Measurements from ENCODE around the gene METRNL.

The METRNL gene

DNA sequence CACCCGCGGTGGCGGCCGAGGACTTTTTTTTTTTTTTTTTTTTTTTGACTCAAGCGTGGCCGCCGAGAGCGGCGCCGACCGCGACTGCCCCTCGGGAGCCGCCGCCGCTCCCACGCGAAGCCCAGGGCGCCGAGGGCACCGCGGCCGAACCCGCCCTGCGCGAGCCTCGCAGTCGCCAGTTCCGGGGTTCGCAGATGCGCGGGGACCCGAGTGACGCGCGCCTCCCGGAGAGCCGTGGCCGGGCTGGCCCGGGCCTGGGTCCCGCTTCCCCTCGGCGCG lies 1.1 kb downstream of the METRNL start:
- no peak for DNase-seq (ENCODE audit: low spot score)

DNA sequence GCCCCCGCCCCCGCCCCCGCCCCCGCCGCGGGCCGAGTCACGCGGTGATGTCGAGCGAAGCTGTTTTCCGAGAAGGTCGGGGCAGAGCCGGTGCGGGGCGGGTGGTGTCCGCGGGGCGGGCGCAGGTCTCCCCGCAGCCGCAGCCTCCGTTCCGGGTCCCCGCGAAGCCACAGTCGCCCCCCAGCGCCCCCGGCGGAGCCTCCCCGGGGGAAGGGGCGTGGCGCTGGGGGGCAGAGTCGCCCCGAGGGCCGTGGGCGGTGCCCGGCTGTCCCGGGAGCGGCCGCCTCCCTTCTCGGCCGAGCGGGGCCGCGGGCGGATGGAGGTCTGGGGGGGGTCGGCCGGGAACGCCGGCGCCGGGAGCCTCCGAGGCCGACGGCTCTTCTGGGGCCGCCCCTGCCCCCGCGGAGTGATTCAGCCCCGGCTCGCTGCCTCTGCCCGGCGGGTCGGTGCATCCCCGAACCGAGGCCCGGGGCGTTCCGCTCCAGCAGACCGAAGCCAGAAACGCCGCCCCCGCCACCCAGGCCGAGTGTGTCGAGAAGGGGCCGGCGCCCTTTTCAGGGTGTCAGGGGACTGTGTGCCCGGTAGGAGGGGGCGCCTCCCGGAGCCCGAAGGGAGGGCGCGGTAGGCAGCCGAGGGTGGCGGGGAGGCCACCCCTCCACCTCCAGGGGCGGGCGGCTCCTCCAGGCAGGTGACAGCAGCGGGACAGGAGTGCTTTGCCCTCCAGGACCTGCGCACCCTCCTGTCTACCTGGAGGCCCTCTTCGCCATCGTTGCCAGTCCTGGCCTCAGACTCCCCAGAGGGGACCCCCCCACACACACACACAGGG lies 1.7 kb downstream of the METRNL start:
- DNase-seq (ENCODE audit: low spot score) = no peak

DNA sequence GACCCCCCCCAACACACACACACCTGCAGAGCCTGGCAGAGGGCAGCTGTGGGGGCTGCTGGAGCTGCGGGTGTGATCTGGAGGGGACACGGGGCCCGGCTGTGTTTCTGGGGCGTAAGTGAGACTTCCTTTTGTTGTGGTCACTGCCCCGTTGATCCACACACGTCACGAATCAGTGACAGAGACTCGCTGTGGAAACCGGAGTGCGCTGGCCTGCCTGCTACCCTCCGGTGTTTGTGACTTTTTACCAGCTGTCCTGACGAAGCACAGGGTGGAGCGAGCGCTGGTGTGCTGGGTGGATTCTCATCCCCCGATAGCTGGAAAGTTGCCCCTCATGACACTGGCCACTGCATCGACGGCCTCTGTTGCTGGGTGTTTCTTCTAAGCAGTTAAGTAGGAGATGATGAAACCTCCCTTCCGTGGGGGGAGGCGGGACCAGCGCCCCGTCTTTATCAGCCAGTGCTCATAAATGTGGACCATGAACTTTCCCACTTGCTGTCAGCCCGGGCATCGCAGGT lies 2.3 kb downstream of the METRNL start:
- no peak for DNase-seq (ENCODE audit: low spot score)

DNA sequence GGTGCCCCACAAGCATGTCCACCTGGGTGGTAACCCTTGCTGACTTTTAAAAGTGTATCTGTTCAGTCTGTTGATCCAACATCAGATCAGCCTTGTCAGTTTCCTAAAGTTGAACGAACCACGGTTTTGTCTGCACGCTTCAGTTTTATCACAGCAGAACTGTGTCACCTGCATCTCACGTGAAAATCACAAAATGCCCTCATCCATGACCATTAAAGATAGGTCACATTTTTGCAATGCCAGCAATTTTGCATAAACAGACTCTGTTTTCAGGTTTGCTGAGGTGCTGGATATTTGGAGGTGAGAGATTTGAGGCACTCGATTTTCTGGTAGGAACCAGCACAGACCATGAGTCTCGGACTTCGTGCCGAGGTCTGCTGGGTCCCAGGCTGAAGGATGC lies 3.0 kb downstream of the METRNL start:
- no peak for DNase-seq (ENCODE audit: low spot score)

DNA sequence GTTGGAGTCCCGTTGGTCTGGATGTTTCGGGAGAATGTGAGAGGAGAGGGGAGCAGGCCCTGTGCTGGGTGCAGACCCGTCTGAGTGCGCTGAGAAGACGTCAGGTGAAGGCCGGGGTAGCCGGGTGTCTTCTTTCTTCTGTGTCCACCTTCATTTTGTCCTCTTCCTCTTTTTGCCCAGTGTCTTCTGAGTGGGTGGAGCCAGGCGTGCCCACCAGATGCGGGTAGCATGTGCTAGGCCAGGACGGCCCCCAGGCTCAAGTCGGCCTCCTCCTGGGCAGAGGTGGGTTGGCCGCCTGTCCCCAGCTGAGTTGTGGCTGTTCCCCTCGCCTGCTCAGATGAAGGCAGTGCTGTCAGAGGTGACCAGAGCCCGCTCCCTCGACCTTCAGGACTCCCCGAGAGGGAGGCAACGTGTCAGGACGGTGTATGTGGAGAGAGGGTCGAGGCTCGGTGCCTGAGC lies 3.5 kb downstream of the METRNL start:
- DNase-seq (ENCODE audit: low spot score) = no peak

DNA sequence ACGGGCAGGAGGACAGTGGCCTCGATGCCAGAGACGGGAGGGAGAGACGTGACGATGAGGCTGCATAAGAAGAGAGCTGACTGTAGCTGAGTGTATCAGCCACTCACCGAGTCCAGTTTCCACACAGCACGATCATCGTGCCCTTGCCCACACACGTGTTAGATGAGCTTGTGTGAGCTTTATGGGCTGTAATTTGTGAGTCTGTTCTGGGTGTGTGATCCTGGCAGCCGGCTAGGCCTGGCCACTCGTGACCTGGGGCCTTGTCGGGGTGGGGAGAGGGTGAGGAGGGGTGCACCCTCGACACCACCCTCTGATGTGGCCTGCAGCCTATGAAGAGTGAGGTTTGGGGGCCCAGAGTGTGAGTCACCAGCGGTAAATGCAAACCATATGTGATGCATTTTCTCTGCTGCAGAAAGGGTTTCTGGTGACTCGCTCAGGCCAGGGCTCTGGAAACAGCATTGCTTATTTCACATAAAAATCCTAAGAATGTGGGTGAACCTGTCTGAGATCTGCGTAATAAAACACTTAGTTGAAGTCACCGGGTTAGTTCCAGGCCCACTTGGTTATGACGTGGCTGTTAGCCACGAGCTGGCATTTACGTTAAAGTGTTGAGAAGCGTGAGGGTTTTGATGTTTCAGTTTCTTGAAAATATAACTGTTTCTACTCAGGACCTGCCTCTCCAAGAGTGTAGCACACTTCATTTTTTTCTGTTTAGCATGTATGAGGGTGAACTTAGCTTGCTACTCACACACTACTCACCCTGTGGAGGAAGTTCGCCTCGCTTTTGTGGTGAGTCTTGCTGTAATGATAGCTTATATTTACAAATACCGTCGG lies 4.2 kb downstream of the METRNL start:
- DNase-seq (ENCODE audit: low spot score) = no peak

DNA sequence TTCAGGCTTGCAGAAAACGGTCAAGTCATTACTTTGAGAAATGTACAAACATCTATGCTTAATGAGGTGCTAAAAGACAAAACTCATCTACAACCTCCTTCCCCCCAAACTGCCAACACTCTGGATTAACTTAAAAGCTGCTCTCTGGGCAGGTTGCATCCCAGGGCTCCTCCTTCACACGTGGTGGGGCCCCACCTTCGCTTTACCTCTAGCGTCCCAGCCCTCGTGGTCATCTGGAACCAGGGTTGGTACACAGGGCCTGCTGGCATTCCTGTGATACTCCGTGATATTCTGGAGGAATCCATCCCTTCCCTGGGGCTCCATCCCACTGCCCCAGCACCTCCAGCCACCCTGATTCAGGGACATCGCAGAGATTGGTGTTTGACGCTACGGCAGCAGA lies 4.8 kb downstream of the METRNL start:
- DNase-seq (ENCODE audit: low spot score) = no peak

DNA sequence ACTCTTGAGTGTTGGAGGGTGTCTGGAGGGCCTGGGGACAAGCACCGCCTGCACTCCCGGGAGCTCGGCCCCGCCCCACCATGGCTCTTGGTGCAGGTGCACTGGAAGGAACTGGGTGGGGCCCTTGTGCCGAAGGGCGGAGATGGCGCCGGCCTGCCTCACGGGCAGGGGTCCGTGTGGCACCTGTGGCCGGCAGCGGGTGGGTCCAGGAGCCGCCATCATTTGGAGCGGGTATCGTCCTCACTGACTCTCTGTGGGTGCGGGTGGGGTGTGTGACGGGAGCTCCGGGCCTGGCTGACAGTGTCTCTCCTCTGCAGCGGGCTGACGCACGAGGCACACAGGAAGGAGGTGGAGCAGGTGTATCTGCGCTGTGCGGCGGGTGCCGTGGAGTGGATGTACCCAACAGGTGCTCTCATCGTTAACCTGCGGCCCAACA lies 5.2 kb downstream of the METRNL start:
- DNase-seq (ENCODE audit: low spot score) = no peak

DNA sequence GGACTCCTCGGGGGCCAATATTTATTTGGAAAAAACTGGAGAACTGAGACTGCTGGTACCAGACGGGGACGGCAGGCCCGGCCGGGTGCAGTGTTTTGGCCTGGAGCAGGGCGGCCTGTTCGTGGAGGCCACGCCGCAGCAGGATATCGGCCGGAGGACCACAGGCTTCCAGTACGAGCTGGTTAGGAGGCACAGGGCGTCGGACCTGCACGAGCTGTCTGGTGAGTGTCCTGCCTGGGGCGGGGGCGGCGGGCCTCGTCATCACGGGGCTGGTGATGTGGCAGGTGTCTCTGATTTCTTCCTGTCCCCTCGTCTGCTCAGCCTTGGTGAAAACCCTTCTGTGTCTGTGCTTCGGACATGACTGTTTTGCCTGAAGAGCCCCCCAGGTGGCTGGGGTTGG lies 5.7 kb downstream of the METRNL start:
- DNase-seq (ENCODE audit: low spot score) = no peak

DNA sequence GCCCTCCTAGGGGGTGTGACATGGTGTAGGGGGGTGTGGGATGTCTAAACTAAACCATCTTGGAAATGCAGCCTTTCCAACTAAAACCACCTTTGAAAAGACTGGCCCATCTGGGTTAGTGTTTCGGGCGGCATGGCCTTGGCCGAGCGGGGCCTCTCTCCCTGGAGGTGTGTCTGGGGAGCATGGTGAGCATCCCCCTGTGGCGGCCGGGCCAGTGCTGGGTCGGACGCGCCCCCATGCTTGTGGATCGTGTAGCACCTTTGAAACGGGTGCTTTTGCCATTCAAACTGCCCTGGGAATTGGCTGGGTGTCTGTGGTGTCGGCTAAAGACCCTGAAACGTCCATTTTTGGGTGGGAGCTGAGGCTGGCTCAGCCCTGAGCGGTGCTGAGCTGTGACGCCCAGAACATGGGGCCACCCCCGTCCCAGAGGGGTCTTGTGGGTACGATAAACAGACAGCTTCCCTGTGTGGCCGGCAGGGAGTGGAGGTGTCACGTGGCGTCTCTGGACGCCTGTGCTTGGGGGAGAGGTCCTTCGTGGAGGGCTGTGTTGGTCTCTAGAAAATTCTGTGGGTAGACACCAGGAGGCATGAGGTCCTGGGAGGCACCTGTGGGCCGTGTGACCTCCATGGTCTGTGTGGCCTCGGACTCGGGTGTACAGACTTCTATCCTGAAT lies 6.3 kb downstream of the METRNL start:
- no peak for DNase-seq (ENCODE audit: low spot score)

DNA sequence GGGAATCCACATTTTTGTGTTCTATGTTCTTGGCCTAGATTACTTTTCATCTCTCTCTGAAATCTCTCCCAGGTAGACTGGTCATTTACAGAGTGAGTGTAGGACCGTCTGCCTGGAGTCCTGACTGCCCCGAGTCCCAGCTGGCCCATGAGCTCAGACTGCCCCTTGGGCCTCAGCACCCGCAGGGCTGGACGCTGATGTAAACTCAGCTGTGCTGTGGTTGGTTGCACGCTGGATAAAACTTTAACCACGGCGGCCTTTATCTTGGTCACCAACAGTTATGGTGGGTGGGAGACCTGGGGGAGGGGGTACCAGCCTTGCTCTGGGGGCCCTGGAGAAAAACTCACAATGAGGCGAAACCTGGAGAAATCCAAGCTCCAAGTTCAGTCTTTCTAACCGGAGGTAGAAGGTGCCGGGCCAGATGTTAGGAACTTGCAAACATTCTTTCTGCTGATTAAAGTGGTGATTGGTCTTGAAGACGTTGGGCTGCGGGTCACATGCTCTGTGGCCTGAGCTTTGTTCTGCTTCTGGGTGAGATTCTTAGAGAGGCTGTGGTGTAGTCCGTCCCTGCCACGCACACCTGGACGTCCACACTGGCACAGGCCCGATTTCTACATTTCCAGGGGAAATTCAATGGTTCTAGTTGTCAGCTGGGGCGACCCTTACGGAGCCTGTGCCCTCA lies 6.9 kb downstream of the METRNL start:
- DNase-seq (ENCODE audit: low spot score) = no peak

DNA sequence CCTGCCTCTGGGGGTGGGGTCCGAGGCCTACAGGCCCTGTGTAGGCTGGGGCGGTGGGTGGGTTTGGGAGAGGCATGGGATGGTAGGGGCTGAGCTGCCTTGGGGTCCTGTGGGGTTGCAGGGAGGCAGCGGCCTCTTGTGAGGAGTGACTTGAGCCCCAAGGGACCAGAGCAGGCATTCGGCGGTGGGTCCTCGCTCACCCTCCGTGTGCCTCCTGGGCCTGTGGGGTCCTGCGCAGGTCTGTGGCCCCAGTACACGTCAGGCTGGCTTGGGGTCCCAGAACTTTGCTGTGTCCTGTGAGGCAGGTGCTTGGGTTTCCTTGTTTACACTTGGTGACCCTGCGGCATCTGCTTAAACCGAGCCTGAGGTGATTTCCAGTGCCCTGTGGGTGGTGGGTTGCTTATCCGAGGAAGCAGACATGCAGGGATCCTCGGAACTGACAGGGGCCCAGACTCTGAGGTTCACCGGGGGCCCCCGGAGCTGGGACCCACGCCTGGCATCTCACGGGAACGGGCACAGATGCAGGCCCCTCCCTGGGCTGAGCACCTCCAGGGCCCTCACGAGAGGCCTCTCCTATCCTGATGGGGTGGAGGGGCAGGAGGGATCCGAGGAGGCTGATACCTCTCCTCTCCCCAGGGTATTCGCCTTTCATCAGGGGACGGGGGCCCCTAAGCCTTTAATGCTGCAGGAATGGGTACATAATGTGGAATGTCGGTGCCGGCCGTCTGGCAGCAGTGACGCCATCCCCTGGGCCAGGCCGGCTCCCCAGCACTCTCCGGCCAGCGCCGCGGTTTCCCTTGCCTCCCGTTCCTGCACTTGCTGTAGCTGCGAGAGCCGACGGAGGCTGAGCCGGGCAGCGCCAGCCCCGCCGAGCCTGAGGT lies 7.7 kb downstream of the METRNL start:
- no peak for DNase-seq (ENCODE audit: low spot score)

DNA sequence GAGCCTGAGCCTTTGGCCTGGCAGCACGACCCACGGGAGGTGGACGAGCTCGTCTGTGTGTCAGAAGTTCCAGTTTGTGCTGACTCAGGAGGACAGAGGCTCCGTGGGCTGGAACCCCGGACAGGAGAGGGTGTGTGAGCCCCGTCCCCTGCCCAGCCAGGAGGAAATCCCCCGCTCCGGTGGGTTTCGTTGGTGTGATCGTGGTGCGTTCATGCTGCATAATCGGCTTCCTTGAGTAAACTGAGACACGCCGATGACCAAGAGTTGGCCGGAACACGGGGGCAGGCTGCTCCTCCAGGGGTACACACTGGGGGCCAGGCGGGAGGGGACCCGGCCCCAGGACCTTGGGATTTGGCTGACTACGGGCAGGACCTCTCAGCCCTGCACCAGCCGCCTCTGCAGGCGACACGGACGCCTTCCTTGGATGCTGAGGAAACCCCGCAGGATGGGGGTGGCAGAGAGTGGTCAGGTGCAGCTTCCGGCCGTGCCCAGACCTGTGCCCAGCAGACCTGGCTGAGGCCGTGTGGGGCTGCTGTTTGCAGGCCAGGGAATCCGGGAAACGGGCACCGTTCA lies 8.5 kb downstream of the METRNL start:
- DNase-seq (ENCODE audit: low spot score) = no peak

DNA sequence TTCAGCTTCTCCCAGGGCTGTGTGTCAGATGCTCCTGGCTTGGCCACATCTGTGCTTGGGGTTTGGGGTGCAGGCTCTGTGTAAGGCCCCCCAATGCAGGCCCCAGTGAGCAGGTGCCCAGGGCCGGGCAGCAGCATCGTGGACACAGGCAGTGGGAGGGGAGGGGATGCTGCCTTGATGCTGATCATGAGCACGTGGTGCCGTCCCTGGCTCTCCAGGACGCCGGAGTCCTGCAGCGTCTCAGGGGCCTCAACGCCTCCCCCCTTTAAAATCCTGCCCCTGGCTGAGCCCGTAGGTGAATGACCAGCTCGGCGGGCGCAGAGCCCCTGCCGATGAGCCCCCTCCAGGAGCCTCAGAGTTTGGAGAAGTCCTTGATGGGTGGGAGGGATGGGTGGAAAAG lies 9.0 kb downstream of the METRNL start:
- no peak for DNase-seq (ENCODE audit: low spot score)

DNA sequence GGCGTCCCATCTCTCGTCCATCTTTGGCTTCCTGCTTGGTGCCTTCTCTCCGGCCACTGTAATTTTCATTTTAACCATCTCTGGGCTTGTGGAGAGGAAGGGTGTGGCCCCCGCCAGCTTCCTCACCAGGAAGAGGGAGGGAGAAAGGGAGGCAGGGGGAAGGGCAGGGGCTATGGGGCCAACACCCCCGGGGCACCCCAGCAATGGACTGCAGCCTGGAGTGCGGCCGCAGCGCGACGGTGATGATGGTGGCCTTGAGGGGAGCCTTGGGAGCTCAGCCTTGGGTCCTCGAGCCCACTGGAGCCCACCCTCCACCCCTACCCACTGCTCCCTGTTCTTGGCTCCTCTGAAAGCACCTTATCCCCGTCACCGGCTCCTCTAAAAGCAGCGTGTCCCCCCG lies 9.5 kb downstream of the METRNL start:
- no peak for DNase-seq (ENCODE audit: low spot score)

DNA sequence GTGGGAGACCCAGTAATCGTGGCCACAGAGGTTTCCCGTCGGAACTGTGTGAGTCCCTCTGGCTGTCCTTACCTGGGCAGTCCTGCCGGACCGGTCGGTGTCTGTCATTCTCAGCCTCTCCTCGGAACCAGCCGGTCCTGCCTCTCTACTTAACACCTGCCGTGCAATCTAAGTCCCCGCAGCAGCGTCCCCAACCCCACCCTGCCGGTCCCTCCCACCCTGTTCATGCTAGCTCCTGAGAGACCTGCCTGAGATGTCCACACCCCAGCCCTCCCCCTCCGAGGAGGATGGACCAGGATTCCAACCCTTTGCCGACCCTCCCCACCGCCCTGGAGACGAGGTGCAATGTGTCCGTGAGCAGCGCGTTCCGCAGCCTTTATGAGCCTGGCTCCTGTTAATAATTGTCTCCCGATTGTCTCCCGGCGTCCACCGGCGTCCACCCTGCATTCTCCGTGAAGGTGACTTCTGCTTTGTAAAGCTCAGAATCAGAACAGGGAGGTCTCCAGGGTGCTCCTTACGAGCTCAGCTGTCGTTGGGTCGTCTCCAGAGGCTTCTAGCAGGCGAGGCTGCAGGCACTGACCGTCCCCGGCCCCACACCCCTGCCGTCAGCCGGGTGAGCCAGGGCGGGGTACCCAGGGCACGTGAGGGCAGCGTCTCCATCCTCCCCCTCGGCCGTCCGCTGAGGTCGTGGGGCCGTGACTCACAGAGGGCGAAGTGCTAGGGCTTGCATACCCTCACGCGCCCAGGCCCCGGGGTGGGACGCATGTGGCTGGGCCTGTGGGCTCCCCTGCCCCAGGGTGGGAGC lies 10.1 kb downstream of the METRNL start:
- DNase-seq (ENCODE audit: low spot score) = no peak

DNA sequence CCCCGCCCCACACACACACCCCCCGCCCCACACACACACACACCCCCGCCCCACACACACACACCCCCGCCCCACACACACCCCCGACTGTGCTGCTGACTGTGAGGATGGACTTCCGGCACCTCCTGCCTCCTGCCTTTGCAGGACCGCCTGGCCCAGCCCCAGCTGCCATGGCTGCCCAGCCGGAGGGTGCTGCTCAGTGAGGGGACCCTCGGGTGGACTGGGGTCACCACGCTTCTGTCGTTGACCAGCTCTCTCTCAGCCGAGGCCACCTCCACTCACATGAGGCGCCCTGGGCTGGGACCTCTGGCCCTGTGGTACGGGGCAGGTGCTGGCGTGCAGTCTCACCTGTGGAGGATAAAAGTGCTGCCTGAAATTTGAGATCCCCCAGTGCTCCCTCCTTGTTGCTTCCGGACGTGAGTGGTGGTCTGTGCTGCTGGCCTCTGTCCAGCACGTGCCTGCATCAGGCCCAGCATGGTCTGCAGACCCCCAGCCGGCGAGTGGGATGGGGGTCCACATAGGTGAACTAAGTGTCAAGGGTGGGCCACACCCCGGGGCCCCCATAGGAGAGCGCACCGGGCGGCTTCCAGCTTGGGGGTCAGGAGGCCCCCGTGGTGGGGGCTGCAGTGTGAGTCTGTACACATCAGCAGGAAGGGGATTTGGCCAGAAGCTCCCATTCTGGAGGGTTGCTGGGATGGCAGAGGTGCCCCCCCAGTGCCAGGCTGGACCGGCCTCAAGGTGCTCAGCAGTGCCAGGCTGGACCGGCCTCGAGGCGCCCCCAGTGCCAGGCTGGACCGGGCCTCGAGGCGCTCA lies 11.2 kb downstream of the METRNL start:
- no peak for DNase-seq (ENCODE audit: low spot score)

DNA sequence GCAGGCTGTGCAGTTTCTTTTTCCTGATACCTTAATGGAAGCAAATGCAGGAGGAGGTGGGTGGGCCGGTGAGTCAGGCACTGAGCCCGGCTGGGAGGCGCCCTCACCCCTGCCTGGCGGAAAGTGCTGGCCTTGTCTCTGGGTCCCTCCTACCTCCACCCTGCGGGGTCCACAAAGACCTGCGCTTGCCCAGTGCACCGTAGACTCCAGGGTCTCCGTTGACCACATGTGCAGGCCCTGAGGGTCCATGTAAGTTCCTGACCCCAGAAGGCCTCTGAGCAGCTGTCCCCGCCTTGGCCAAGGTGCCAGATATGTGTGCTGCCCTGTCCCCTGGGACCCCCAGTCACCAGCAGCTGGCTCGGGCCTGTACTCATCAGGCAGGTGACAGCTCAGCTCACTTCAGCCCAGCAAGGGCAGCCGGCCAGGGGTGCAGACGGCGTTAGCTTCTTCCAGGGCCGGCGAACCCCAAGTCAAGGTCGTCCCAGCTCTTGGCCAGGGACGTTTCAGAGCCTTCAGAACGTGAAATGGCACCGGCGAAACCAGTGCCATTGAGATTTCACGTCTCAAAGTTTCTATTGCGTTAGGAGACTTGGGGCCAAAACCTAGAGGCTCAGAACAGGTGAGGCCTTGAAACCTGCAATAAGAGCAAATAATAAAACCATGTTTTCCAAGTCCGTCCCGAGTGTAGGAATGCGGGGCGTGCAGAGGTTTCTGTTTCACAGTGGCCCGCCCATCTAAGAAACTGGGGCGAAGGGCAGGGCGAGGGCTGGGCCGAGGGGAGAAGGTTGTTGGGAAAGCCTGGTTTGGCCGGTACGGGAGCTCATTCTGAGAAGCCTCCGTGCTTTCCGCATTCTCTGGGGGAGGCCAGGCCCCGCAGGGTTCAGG lies 12.1 kb downstream of the METRNL start:
- DNase-seq (ENCODE audit: low spot score) = no peak
